Measurements from ENCODE around the gene FAM177A1. TPM values are rescaled to one million over a fixed set of nuclear protein-coding genes. Genes with fewer than 3 reads are reported as not detected.

Gene FAM177A1
- total and polyA plus RNA-seq, 9 of the 15 experiments (the other 6 are each of a cell fraction or from before 2014, with no cell fraction given), result 7.7 to 36.2 (median 29.9) TPM

DNA sequence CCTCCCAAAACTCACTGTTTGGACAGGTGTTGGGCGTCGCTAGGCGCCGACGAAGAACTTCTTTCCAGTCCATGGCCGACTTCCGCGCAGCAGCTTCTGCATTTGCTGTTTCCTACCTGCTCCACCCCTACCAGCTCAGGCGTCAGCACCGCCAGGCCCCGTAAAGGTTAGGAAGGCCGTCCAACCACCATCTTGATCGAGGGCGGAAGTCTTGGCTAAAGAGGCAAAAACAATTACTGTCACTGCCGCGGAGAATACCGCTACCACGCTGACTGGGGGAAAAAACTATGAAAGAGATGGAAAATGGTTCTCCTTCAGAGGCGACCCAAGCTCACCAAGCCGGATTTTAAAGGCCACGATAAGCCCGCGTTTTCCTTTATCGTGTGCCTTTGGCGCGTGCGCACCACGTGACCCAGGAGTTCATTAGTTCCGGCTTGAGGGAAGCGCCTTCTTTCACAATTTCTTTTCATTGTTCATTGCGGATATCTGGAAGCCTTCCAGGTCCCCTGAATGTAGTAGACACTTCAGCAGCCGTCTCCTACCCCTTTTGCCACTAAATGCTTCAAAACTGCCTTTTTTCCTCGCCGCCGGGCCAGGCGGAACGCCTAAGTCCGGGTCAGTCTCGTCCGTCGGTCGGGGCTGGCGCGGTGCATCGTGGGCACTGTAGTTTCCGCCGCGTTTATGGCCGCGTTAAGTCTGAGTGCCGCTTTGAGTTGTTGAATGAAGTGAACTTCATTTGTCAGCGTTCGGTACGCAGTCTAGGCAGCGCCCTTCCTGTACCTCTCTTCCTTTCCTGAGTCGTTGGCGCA, 76.0 kb downstream of the FAM177A1 start, which contains the start of the genes PPP2R3C and PRORP (continued):
- peak; percentile 71 for TF ChIP-seq REST (IDR thresholded peaks at IDR 0.05; ENCODE audit: borderline replicate concordance)
- TF ChIP-seq REST (CRISPR knock-in tag; IDR thresholded peaks at IDR 0.05; ENCODE audit: low read depth), result no peak
- TF ChIP-seq TRIM25 (IDR thresholded peaks at IDR 0.05; ENCODE audit: borderline replicate concordance), result no peak
- no peak for TF ChIP-seq NFIX (CRISPR knock-in tag; IDR thresholded peaks at IDR 0.05; ENCODE audit: low read depth)
- no peak; a peak in 1 of 4 replicates for TF ChIP-seq ETV6 (IDR thresholded peaks at IDR 0.05; ENCODE audit: borderline replicate concordance in 1 of 2, low read depth in 2 of 2, low read length in 1 of 2)
- no peak for TF ChIP-seq ETV6 (CRISPR knock-in tag; IDR thresholded peaks at IDR 0.05; ENCODE audit: borderline replicate concordance)
- no peak for TF ChIP-seq ATF4 (CRISPR knock-in tag; IDR thresholded peaks at IDR 0.05)
- TF ChIP-seq ZSCAN29 (IDR thresholded peaks at IDR 0.05), result no peak
- TF ChIP-seq KDM5B (IDR thresholded peaks at IDR 0.05; ENCODE audit: insufficient replicate concordance, low read depth, low read length), result no peak
- TF ChIP-seq, protein P1, sequence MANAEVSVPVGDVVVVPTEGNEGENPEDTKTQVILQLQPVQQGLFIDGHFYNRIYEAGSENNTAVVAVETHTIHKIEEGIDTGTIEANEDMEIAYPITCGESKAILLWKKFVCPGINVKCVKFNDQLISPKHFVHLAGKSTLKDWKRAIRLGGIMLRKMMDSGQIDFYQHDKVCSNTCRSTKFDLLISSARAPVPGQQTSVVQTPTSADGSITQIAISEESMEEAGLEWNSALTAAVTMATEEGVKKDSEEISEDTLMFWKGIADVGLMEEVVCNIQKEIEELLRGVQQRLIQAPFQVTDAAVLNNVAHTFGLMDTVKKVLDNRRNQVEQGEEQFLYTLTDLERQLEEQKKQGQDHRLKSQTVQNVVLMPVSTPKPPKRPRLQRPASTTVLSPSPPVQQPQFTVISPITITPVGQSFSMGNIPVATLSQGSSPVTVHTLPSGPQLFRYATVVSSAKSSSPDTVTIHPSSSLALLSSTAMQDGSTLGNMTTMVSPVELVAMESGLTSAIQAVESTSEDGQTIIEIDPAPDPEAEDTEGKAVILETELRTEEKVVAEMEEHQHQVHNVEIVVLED (CRISPR knock-in tag; IDR thresholded peaks at IDR 0.05), result peak; percentile 67
- TF ChIP-seq ZNF12 (CRISPR knock-in tag; IDR thresholded peaks at IDR 0.05), result peak; percentile 40; the same call in 1 of the 2 replicates

Measured in K562 (cell line).